NB4 (cell line): ENCODE data around the gene CMIP.
A peak's percentile ranks its signal among the peaks of the same experiment; 100 is the strongest.

Experiments
- DNase-seq: peaks from one replicate; pipeline ENCODE4 v3.0.0; 2010; ENCODE audit warnings: low read depth
- H3K4me3 ChIP-seq: one replicate; pipeline ENCODE4 v1.5.1; 2011; ENCODE audit warnings: mild to moderate bottlenecking, low read depth, low read length, moderate library complexity
- MAX ChIP-seq: IDR thresholded peaks from 2 replicates; pipeline ENCODE4 v1.6.1; 2011; ENCODE audit warnings: low read depth, low read length
- MYC ChIP-seq: IDR thresholded peaks from 2 replicates; pipeline ENCODE4 v1.6.1; 2011; ENCODE audit warnings: low read depth, low read length
- POLR2A ChIP-seq: IDR thresholded peaks from 2 replicates; pipeline ENCODE4 v1.6.1; 2011; ENCODE audit warnings: mild to moderate bottlenecking; ENCODE audit not compliant: insufficient read length; ENCODE audit errors: extremely low read depth
- TF ChIP-seq, protein P1 (sequence below): IDR thresholded peaks from one replicate; pipeline ENCODE4 v1.5.1; 2012; ENCODE audit warnings: low read depth, low read length

CMIP gene

DNA sequence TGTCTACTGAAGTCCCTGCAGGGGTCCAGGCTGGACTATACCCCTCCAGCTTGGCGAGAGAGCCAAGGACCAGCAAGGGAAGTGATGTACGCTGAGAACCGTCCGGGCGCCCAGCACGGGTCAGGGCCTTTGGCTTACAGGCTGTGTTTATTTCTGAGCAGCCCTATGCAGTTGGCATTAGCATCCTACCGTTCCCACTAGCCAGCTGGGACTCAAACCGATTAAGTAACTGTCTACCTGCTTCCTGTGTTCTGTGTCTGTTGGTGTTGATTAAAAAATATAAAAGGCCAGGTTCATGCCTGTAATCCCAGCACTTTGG, 73.8 kb downstream of the CMIP start:
- DNase-seq, result no peak
- no peak overlapping the region for H3K4me3 ChIP-seq
- TF ChIP-seq, protein P1, sequence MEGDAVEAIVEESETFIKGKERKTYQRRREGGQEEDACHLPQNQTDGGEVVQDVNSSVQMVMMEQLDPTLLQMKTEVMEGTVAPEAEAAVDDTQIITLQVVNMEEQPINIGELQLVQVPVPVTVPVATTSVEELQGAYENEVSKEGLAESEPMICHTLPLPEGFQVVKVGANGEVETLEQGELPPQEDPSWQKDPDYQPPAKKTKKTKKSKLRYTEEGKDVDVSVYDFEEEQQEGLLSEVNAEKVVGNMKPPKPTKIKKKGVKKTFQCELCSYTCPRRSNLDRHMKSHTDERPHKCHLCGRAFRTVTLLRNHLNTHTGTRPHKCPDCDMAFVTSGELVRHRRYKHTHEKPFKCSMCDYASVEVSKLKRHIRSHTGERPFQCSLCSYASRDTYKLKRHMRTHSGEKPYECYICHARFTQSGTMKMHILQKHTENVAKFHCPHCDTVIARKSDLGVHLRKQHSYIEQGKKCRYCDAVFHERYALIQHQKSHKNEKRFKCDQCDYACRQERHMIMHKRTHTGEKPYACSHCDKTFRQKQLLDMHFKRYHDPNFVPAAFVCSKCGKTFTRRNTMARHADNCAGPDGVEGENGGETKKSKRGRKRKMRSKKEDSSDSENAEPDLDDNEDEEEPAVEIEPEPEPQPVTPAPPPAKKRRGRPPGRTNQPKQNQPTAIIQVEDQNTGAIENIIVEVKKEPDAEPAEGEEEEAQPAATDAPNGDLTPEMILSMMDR, result no peak
- TF ChIP-seq POLR2A (no peak), MAX (no peak)

GRCh38 chr16:81519301-81520150, 74.9 kb downstream of the CMIP start:
- peak; percentile 44 for DNase-seq
- TF ChIP-seq MAX, result no peak
- no peak for TF ChIP-seq POLR2A
- no peak for TF ChIP-seq MYC
- TF ChIP-seq, protein P1, result no peak
- H3K4me3 ChIP-seq, result no peak overlapping the region

GRCh38 chr16:81520151-81520470, 75.5 kb downstream of the CMIP start:
- TF ChIP-seq POLR2A (no peak), MAX (no peak), MYC (no peak)
- TF ChIP-seq, protein P1, result no peak
- H3K4me3 ChIP-seq, result no peak overlapping the region
- peak; percentile 66 for DNase-seq

- H3K4me3 ChIP-seq, result no peak overlapping the region
- TF ChIP-seq MAX (no peak), MYC (no peak), POLR2A (no peak)
- TF ChIP-seq, protein P1, result no peak
- DNase-seq, result peak; percentile 74
Observed at GRCh38 chr16:81520560-81521135, 76.0 kb downstream of the CMIP start.

DNA sequence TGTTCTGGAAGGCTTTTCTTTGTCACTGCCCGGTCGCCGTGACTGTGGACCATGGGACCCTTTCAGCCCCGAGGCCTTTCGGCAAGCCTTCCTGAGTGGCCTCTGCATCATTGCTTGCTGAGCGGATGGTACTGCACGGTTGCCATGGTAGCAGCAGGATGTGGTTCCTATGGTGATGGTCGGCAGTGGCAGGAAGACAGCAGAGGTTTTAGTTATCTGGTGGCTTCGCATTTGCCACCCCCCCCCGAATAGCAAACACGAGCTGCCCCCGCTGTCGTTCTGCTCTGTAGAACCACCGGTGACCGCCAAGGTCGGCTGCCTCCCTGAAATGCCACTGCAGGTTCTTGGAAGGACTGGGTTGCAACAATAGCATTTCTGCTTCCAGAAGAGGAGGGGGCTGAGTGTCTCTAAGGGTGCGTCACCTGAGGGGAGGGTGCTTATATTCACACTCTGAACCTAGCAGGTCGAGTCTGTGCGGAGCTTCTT, 76.6 kb downstream of the CMIP start:
- no peak for TF ChIP-seq POLR2A
- TF ChIP-seq, protein P1, result no peak
- no peak for TF ChIP-seq MAX
- no peak for TF ChIP-seq MYC
- peak; percentile 49 for DNase-seq
- no peak overlapping the region for H3K4me3 ChIP-seq
